ENCODE data around the gene MLXIP.

MLXIP gene

GRCh38 chr12:122137229-122137628 lies 58.7 kb downstream of the MLXIP start:
- H3K36me3 ChIP-seq (ENCODE audit: control insufficient read depth, insufficient read depth, low read length) = peaks cover 9% of the 10 kb centered on the region
- H3K27ac ChIP-seq (ENCODE audit: insufficient read depth, low read depth, low read length, poor library complexity, severe bottlenecking) = no peak overlapping the region
- 64% methylated on average over 10 of the region's 10 CpGs for WGBS, 2 experiments
- no peaks in the 10 kb centered on the region for H3K4me1 ChIP-seq (ENCODE audit: control insufficient read depth, insufficient read depth, low read length)
- no peak overlapping the region for H3K4me3 ChIP-seq (ENCODE audit: insufficient read depth, low read depth, low read length)
- H3K9me3 ChIP-seq (ENCODE audit: control insufficient read depth, low read length) = no peaks in the 10 kb centered on the region
- no peaks in the 10 kb centered on the region for H3K27me3 ChIP-seq (ENCODE audit: control insufficient read depth, insufficient read depth, low read length, poor library complexity, severe bottlenecking)

GRCh38 chr12:122137681-122138080 lies 59.1 kb downstream of the MLXIP start:
- Histone ChIP-seq H3K27me3 (ENCODE audit: control insufficient read depth, insufficient read depth, low read length, poor library complexity, severe bottlenecking) (no peaks in the 10 kb centered on the region), H3K4me1 (ENCODE audit: control insufficient read depth, insufficient read depth, low read length) (no peaks in the 10 kb centered on the region), H3K27ac (ENCODE audit: insufficient read depth, low read depth, low read length, poor library complexity, severe bottlenecking) (no peak overlapping the region), H3K4me3 (ENCODE audit: insufficient read depth, low read depth, low read length) (no peak overlapping the region), H3K9me3 (ENCODE audit: control insufficient read depth, low read length) (no peaks in the 10 kb centered on the region), H3K36me3 (ENCODE audit: control insufficient read depth, insufficient read depth, low read length) (peaks cover 13% of the 10 kb centered on the region)
- WGBS, 2 experiments = 72 to 73% methylated on average over 11 of the region's 11 CpGs

GRCh38 chr12:122138181-122138580 lies 59.6 kb downstream of the MLXIP start:
- Histone ChIP-seq H3K4me1 (ENCODE audit: control insufficient read depth, insufficient read depth, low read length) (no peaks in the 10 kb centered on the region), H3K9me3 (ENCODE audit: control insufficient read depth, low read length) (peaks cover 2% of the 10 kb centered on the region), H3K36me3 (ENCODE audit: control insufficient read depth, insufficient read depth, low read length) (peaks cover 18% of the 10 kb centered on the region), H3K4me3 (ENCODE audit: insufficient read depth, low read depth, low read length) (no peak overlapping the region), H3K27ac (ENCODE audit: insufficient read depth, low read depth, low read length, poor library complexity, severe bottlenecking) (no peak overlapping the region), H3K27me3 (ENCODE audit: control insufficient read depth, insufficient read depth, low read length, poor library complexity, severe bottlenecking) (no peaks in the 10 kb centered on the region)
- WGBS, 2 experiments = 96 to 97% methylated on average over 11 of the region's 11 CpGs

GRCh38 chr12:122138616-122139015 lies 60.1 kb downstream of the MLXIP start:
- 95% methylated on average over 11 of the region's 11 CpGs for WGBS, 2 experiments
- H3K9me3 ChIP-seq (ENCODE audit: control insufficient read depth, low read length) = peaks cover 2% of the 10 kb centered on the region
- no peaks in the 10 kb centered on the region for H3K27me3 ChIP-seq (ENCODE audit: control insufficient read depth, insufficient read depth, low read length, poor library complexity, severe bottlenecking)
- H3K36me3 ChIP-seq (ENCODE audit: control insufficient read depth, insufficient read depth, low read length) = peaks cover 23% of the 10 kb centered on the region
- no peaks in the 10 kb centered on the region for H3K4me1 ChIP-seq (ENCODE audit: control insufficient read depth, insufficient read depth, low read length)
- H3K27ac ChIP-seq (ENCODE audit: insufficient read depth, low read depth, low read length, poor library complexity, severe bottlenecking) = no peak overlapping the region
- H3K4me3 ChIP-seq (ENCODE audit: insufficient read depth, low read depth, low read length) = no peak overlapping the region

GRCh38 chr12:122139266-122139665 lies 60.7 kb downstream of the MLXIP start:
- H3K4me1 ChIP-seq (ENCODE audit: control insufficient read depth, insufficient read depth, low read length) = no peaks in the 10 kb centered on the region
- no peak overlapping the region for H3K27ac ChIP-seq (ENCODE audit: insufficient read depth, low read depth, low read length, poor library complexity, severe bottlenecking)
- H3K36me3 ChIP-seq (ENCODE audit: control insufficient read depth, insufficient read depth, low read length) = peaks cover 24% of the 10 kb centered on the region
- H3K9me3 ChIP-seq (ENCODE audit: control insufficient read depth, low read length) = peaks cover 2% of the 10 kb centered on the region
- WGBS, 2 experiments = 93 to 94% methylated on average over 15 of the region's 15 CpGs
- no peak overlapping the region for H3K4me3 ChIP-seq (ENCODE audit: insufficient read depth, low read depth, low read length)
- no peaks in the 10 kb centered on the region for H3K27me3 ChIP-seq (ENCODE audit: control insufficient read depth, insufficient read depth, low read length, poor library complexity, severe bottlenecking)

GRCh38 chr12:122139941-122140340 lies 61.4 kb downstream of the MLXIP start:
- no peak overlapping the region for H3K4me3 ChIP-seq (ENCODE audit: insufficient read depth, low read depth, low read length)
- no peak overlapping the region for H3K27ac ChIP-seq (ENCODE audit: insufficient read depth, low read depth, low read length, poor library complexity, severe bottlenecking)
- WGBS, 2 experiments = 89 to 93% methylated on average over 7 to 8 of the region's 8 CpGs
- H3K9me3 ChIP-seq (ENCODE audit: control insufficient read depth, low read length) = peaks cover 2% of the 10 kb centered on the region
- H3K27me3 ChIP-seq (ENCODE audit: control insufficient read depth, insufficient read depth, low read length, poor library complexity, severe bottlenecking) = no peaks in the 10 kb centered on the region
- H3K36me3 ChIP-seq (ENCODE audit: control insufficient read depth, insufficient read depth, low read length) = peaks cover 24% of the 10 kb centered on the region
- H3K4me1 ChIP-seq (ENCODE audit: control insufficient read depth, insufficient read depth, low read length) = no peaks in the 10 kb centered on the region

GRCh38 chr12:122140467-122141257 lies 62.1 kb downstream of the MLXIP start:
- Histone ChIP-seq H3K9me3 (ENCODE audit: control insufficient read depth, low read length) (peaks cover 2% of the 10 kb centered on the region), H3K27me3 (ENCODE audit: control insufficient read depth, insufficient read depth, low read length, poor library complexity, severe bottlenecking) (no peaks in the 10 kb centered on the region), H3K4me3 (ENCODE audit: insufficient read depth, low read depth, low read length) (no peak overlapping the region), H3K36me3 (ENCODE audit: control insufficient read depth, insufficient read depth, low read length) (peaks cover 24% of the 10 kb centered on the region), H3K4me1 (ENCODE audit: control insufficient read depth, insufficient read depth, low read length) (no peaks in the 10 kb centered on the region), H3K27ac (ENCODE audit: insufficient read depth, low read depth, low read length, poor library complexity, severe bottlenecking) (no peak overlapping the region)
- 94% methylated on average over 19 of the region's 19 CpGs for WGBS, 2 experiments

GRCh38 chr12:122141911-122142725 lies 63.6 kb downstream of the MLXIP start:
- Histone ChIP-seq H3K27me3 (ENCODE audit: control insufficient read depth, insufficient read depth, low read length, poor library complexity, severe bottlenecking) (no peaks in the 10 kb centered on the region), H3K4me1 (ENCODE audit: control insufficient read depth, insufficient read depth, low read length) (no peaks in the 10 kb centered on the region), H3K36me3 (ENCODE audit: control insufficient read depth, insufficient read depth, low read length) (peaks cover 24% of the 10 kb centered on the region), H3K9me3 (ENCODE audit: control insufficient read depth, low read length) (peaks cover 2% of the 10 kb centered on the region), H3K4me3 (ENCODE audit: insufficient read depth, low read depth, low read length) (no peak overlapping the region), H3K27ac (ENCODE audit: insufficient read depth, low read depth, low read length, poor library complexity, severe bottlenecking) (no peak overlapping the region)
- WGBS, 2 experiments = 90 to 91% methylated on average over 21 of the region's 21 CpGs

GRCh38 chr12:122142857-122143256 lies 64.3 kb downstream of the MLXIP start:
- peaks cover 24% of the 10 kb centered on the region for H3K36me3 ChIP-seq (ENCODE audit: control insufficient read depth, insufficient read depth, low read length)

GRCh38 chr12:122144885-122145284 lies 66.3 kb downstream of the MLXIP start:
- Histone ChIP-seq H3K36me3 (ENCODE audit: control insufficient read depth, insufficient read depth, low read length) (peaks cover 24% of the 10 kb centered on the region), H3K4me3 (ENCODE audit: insufficient read depth, low read depth, low read length) (no peak overlapping the region), H3K27ac (ENCODE audit: insufficient read depth, low read depth, low read length, poor library complexity, severe bottlenecking) (no peak overlapping the region), H3K4me1 (ENCODE audit: control insufficient read depth, insufficient read depth, low read length) (no peaks in the 10 kb centered on the region), H3K9me3 (ENCODE audit: control insufficient read depth, low read length) (peaks cover 2% of the 10 kb centered on the region), H3K27me3 (ENCODE audit: control insufficient read depth, insufficient read depth, low read length, poor library complexity, severe bottlenecking) (no peaks in the 10 kb centered on the region)
- 95 to 96% methylated on average over 12 of the region's 12 CpGs for WGBS, 2 experiments

More at GRCh38 chr12:122142857-122143256, 64.3 kb downstream of the MLXIP start:
- H3K4me1 ChIP-seq (ENCODE audit: control insufficient read depth, insufficient read depth, low read length) = no peaks in the 10 kb centered on the region
- 84 to 87% methylated on average over 6 of the region's 6 CpGs for WGBS, 2 experiments
- no peaks in the 10 kb centered on the region for H3K27me3 ChIP-seq (ENCODE audit: control insufficient read depth, insufficient read depth, low read length, poor library complexity, severe bottlenecking)
- no peak overlapping the region for H3K4me3 ChIP-seq (ENCODE audit: insufficient read depth, low read depth, low read length)
- H3K27ac ChIP-seq (ENCODE audit: insufficient read depth, low read depth, low read length, poor library complexity, severe bottlenecking) = no peak overlapping the region
- H3K9me3 ChIP-seq (ENCODE audit: control insufficient read depth, low read length) = peaks cover 2% of the 10 kb centered on the region
